NCI-H748 (cell line): ENCODE measurements around the gene CSF3.

Experiments used
- DNase-seq: peaks from one replicate; lab custom pipeline; 2025; ENCODE audit not compliant: unreplicated experiment; lab: John Stamatoyannopoulos, UW

The CSF3 gene, protein sequence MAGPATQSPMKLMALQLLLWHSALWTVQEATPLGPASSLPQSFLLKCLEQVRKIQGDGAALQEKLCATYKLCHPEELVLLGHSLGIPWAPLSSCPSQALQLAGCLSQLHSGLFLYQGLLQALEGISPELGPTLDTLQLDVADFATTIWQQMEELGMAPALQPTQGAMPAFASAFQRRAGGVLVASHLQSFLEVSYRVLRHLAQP

DNA sequence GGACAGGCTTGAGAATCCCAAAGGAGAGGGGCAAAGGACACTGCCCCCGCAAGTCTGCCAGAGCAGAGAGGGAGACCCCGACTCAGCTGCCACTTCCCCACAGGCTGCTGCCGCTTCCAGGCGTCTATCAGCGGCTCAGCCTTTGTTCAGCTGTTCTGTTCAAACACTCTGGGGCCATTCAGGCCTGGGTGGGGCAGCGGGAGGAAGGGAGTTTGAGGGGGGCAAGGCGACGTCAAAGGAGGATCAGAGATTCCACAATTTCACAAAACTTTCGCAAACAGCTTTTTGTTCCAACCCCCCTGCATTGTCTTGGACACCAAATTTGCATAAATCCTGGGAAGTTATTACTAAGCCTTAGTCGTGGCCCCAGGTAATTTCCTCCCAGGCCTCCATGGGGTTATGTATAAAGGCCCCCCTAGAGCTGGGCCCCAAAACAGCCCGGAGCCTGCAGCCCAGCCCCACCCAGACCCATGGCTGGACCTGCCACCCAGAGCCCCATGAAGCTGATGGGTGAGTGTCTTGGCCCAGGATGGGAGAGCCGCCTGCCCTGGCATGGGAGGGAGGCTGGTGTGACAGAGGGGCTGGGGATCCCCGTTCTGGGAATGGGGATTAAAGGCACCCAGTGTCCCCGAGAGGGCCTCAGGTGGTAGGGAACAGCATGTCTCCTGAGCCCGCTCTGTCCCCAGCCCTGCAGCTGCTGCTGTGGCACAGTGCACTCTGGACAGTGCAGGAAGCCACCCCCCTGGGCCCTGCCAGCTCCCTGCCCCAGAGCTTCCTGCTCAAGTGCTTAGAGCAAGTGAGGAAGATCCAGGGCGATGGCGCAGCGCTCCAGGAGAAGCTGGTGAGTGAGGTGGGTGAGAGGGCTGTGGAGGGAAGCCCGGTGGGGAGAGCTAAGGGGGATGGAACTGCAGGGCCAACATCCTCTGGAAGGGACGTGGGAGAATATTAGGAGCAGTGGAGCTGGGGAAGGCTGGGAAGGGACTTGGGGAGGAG lies at the start of gene CSF3:
Gene CSF3 (plus strand): TSS at position 436 of the 993 bp plus-strand sequence. CDS start 35 bp downstream, at position 471.
- peak; percentile 8 for DNase-seq

DNA sequence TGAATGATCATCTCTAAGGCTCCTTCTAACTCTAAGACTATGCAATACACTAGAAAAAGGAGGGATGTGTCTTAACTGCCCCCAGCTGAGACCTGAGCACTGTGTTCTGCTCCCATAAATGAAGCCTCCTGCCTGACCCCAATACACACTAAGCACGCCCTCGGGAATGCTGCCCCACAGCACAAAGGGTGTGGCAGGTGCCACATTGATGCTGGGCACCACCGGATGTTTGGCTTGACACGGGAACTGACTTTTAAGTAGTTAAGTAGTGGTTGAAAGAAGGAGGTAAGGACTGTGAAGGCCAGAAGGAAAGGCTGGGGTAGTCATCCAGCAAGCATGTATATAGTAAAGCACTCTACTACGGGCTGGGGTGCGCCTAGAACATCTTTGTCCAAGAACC lies 48.5 kb upstream of the CSF3 start:
- no peak for DNase-seq

DNA sequence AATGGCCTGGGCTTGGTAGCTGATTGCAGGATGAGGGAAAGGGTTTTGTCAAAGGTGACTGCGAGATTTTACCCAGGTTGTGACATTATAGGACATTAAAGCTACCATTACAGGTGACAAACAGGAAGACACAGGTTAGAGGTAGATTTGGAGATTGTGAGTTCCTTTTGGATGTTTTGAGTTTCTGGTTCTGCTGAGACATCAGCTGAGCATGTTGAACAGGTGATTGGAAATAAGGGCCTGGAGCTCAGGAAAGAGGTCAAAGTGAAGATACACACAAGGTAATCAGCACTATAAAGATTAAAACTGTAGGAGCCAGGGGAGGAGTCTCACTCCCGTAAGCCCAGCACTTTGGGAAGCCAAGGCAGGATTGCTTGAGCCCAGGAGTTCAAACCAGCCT lies 46.5 kb upstream of the CSF3 start:
- no peak for DNase-seq

DNA sequence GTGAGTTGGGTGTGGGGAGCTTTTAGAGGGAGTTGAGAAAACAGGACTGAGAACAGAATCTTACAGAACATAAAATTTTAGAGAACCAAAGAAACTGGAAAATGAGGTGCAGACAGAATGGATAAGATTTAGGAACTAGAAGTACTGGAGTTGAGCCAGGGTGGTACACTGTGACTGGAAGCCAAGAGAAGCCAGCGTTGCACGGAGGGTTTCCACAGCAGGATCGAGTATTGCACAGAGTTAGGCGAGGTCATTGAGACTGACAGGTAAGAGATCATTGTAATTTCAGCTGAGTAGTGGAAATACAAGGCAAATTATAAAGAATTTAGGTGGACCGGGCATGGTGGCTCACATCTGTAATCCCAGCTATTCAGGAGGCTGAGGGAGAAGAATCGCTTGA lies 45.9 kb upstream of the CSF3 start:
- no peak for DNase-seq

DNA sequence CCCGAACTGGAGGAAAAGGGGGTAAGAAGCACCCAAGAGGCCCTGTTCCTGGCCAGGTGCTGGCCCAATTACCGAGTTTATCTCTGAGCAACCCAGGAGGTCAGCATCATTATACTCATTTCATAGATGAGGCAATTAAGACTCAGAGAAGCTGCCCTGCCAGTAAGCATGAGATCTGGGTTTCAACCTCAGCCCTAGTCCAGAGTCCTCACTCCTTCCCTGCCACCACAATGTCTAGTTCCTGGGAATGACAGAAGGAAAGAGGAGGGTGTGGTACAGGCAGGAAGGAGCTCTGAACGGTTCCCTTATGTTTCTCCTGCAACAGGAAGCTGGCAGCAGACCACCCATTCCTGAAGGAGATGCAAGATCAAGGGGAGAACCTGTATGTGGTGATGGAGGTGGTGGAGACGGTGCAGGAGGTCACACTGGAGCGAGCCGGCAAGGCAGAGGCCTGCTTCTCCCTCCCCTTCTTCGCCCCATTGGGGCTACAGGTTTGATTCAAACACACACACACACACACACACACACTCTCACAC lies 45.0 kb upstream of the CSF3 start:
- no peak for DNase-seq

DNA sequence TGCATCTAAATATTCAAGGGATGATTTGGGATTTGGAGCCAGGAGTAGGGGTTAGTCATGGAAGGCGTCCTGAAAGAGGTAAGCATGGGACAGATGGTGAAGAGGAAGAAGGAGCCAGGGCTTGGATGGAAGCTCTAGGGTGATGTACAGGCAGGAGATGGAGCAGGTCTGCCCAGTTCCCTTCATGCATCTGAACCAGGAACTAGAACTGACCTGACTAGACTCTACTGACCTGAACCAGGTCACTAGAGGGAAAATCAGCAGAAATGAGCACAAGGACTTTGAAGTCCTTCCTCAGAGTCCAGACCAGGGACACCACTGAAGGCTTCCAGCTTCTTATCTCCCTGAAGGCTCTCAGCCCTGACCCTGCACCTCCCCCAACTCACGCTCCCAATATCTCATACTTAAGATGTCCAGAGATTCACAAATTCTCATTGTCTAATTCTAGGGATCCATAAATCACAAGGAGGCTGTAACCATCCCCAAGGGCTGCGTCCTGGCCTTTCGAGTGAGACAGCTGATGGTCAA lies 44.1 kb upstream of the CSF3 start:
- no peak for DNase-seq

DNA sequence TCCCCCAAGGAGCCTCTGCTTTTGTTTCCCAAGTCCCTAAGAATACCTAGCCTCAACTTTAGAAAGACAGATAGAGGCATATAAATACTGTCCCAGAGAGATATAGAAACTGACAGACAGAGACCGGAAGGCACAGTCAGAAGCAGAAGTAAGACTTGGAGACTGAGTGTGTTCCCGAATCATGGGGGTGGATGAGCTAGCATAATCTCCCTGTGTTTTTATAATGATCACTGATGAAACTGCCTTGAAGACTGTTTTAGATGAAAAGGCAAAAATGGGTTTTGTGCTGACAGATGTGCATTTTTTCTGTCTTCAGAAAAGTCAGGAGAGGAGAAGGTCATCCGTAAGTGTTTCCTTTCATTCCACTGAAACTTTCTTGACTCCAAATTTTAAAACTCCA lies 43.0 kb upstream of the CSF3 start:
- no peak for DNase-seq

DNA sequence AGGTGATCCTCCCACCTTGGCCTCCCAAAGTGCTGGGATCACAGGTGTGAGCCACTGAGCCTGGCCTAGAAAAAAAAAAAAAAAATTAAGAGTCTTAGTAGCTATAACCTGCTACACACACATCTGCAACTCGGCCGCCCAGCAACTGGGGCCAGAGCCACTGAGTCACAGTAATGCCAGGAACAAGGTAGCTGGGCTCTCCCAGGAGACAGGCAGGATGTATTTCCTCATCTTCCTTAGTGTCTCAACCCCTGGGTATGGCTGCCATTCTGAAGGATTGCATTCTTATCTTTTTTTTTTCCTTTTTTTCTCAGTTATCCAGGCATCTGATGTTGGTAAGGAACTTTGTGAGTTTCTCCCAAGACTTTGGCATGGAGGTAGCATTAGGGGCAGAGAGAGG lies 41.7 kb upstream of the CSF3 start:
- no peak for DNase-seq

DNA sequence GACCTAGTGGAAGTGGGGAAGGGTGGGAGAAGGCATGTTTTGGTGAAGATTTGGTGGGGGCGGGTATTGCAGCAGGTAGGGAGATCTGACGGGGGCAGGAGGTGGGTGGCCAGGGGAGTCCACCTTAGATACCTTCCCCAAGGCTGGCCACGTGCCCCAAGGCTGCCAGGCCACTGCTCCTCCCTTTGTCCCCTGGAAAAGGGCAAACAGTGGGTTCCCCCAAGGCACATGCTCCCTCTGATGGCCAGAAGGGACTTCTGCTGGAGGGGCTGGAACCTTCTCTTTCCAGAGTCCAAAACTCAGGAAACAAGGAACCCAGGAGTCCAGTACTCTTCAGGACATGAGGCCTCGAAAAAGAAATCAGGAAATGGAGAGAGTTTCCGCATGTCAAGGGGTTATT lies 40.8 kb upstream of the CSF3 start:
- no peak for DNase-seq

DNA sequence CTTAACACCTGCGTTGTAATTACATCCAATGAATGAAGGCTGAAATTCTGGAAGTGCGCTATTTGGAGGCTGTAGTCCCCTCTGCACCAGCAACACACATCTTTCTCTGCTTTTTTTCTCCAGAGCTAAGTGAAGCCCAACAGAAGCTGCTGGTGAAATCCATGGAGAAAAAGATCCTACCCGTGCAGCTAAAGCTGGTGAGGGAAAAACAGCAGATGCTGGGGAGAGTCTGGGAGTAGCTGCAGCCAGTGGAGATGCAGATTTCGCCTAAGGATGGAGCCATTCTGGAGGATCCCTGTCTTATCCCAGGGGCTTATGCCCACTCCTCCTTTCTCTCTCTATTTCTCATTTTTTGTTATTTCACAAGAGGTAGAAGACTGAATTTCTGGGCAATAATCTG lies 39.4 kb upstream of the CSF3 start:
- no peak for DNase-seq

DNA sequence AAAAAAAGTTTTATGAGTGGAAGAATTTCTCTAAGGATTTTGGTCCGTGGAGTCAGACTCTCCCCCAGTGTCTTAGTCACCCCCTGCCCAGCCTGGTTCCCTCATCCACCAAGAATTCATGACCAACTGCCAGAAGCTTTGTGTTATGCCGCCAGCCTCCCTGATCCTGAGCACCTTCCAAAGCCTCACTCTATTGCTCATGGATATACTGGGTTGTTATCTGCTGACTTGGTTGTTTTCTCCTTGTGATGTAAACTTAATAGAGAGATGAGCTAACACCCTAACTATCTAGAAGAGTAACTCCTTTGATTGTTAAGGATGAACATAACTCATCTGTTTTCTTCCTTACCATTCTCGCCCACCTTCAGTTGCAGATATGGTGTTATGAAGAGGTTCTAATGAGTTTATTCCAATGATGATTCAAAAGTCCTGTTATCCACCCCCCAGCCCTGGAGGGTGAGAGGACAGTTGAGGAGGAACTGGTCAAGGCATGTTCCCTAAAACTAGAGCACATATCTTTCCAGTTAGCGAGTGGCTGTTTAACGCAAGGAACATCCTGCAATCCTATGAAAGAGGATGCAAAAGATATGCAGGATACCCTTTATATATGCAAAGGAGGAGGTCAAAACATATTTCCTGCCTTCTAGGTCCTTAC lies 36.1 kb upstream of the CSF3 start:
- DNase-seq: no peak

DNA sequence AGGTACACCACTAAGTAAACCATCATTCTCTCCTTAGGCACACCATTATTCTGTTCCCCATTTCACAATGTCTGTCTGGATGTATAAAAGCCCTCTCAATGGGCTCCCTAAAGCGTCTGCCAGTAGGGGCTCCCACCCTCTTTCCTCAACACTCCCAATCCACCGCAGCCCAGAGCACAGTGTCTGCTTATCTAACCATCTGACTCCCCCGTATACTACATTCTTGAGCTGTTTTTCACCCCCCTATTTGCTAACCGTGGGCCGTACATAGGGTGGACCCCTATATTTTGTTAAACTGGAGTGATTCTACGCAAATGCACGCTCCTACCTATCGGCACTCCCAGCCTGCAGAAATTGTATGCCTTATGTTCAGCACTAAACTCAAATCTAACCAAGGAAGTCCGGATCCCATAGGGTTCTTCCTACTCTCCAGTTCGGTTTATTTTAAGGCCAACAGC lies 35.3 kb upstream of the CSF3 start:
- DNase-seq: peak; percentile 56

DNA sequence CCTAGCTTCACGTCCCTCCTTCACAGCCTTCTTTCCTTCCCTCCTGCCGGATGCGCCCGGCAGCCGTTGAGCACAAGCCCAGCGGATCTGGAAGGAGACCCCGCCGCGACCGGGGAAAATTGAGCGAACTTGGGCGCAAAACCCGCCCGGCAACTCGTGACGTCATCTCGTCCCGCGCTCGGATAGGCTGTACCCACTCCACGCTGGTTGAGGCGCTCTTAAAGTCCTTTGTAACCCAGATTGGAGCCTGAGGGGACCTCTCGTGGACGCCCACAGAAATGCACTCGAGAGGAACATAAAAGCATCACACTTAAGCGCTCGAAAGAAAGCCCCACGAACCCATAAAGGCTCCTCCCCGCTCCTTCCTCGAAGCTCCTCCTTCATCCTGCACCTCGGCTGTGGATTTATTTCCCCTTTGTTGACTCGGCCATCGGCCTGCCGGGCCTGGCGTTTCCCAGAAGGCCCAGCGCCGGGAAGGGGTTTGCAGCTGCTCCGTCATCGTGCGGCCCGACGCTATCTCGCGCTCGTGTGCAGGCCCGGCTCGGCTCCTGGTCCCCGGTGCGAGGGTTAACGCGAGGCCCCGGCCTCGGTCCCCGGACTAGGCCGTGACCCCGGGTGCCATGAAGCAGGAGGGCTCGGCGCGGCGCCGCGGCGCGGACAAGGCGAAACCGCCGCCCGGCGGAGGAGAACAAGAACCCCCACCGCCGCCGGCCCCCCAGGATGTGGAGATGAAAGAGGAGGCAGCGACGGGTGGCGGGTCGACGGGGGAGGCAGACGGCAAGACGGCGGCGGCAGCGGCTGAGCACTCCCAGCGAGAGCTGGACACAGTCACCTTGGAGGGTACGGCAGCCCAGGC lies 34.7 kb upstream of the CSF3 start, which contains the start of gene PSMD3:
Gene PSMD3 (plus strand): TSS at position 457 of the 856 bp plus-strand sequence. CDS start 164 bp downstream, at position 621.
- peak; percentile 99 for DNase-seq

DNA sequence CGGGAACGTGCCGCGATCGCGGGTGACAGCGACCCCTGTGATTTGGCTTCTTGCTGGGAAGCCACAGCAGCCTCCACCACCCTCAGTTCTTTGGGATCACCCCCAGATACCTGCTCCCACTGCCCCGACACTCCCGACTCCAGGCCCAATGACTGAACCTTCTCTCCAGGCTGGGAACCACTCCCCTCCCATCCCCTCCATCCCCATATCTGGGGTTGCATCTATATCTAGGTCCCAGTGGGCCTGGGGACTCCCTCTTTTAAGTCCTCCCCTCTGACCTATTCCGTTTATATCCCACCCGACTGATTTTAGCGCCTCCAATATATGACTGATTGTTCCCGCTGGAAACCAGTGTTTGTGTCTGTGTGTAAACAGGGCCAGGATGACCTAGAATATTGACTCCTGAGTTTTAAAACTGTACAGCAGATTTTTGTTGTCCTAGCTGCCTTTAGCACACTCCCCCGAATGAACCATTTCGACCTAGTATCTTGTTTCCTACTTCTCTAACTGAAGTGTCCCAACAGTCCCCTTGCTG lies 34.0 kb upstream of the CSF3 start:
- no peak for DNase-seq

DNA sequence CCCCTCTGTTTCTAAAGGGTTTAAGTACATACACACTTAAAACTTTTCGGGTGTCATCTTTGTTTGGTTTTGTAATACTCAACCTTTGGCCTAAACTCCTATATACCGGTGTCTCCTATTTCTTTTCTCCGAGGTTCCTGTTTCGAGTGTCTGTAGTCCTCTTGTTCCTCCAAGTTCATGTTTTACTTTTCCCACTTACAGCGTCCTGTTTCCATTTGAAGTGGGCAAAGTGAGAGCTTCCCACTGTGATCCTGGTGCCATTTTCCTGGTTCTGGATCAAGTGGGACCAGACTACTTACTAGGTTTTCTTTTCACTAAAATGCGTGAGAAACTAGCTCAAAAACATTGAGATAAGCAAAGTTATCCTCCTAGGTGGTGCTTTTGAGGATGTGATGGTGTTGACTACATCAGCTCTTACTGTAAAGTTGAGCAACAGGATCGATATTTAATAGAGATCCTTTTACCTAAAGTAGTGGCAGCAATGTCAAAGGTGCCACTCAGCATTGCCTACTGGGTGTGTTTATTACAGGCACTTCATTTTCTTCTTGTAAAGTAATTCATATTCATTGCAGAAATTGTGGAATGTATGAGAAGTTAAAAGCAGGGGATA lies 33.4 kb upstream of the CSF3 start:
- DNase-seq: no peak

DNA sequence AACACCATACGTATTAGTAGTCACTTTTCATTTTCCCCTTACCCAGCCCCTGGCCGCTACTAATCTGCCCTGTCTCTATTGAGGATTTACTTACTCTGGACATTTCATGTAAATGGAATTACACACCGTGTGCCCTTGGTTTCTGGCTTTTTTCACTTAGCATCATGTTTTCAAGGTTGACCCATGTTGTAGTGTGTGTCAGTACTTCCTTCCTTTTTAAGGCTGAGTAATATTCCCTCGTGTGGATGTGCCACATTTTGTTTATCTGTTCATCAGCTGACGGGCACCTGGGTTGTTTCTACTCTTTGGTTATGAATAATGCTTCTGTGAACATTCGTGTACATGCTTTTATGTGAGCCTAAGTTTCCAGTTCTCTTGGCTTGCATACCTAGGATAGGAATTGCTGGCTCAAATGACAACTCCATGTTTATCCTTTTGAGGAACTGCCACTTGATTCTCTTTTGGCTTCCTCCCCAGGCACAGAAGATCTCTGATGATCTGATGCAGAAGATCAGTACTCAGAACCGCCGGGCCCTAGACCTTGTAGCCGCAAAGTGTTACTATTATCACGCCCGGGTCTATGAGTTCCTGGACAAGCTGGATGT lies 26.9 kb upstream of the CSF3 start:
- DNase-seq: no peak

DNA sequence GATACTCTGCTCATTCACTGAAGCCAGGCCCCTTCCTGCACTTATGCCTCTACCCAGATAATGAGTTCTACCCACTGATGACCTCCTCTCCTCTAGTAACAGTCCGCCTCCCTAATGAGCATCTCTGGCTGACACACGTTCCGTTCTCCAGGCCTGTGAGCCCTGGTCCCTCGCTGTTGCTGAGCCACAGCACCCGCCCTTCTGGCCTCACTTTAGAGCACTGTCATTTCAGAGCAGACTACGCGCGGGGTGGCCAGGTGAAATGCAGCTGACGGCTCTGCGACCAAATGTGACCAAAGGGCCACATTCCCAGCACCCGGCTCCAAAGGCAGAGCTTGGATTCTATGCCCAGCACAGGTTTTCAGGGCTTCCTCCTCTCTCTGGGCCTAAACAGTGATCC lies 20.8 kb upstream of the CSF3 start:
- DNase-seq: no peak

DNA sequence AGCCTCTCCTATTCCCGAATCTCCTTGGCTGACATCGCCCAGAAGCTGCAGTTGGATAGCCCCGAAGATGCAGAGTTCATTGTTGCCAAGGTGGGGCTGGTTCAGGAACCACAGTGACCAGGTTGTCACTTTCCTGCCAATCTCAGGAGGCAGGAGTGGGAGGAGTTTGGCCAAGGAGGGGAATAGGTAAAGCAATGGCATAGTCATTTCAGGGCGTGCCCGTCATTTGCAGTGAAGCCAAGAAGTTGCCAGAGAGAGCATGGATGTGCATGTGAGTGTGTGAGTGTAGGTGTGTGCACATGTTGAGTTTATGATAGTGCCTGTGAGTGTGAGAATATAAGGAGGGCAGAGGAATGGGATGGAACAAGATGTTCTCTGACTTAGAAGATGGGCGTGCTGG lies 19.8 kb upstream of the CSF3 start:
- no peak for DNase-seq

DNA sequence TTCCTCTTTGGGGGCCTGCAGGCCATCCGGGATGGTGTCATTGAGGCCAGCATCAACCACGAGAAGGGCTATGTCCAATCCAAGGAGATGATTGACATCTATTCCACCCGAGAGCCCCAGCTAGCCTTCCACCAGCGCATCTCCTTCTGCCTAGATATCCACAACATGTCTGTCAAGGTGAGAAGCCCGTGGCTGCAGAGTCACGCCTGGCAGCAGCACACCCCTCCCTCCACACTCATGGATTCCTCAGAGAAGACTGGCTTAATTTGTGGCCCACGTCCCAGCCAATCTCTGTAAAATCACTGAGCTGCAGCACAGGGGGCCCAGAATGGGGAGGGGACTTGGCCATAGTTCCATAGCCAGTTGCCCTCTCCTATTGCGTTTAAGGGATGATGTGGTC lies 19.1 kb upstream of the CSF3 start:
- DNase-seq: no peak
